Non-pigmented ciliary epithelial cell (primary cell): Measurements from ENCODE around the gene ALKBH5.
A peak's percentile ranks its signal among the peaks of the same experiment; 100 is the strongest.

ENCODE experiments used
- DNase-seq: peaks from one replicate; pipeline ENCODE4 v3.0.0-alpha.2; 2010; ENCODE audit warnings: low read depth

ALKBH5 gene

GRCh38 chr17:18224053-18224386 is 40.4 kb downstream of the ALKBH5 start:
- no peak for DNase-seq

- no peak for DNase-seq
These were observed 40.9 kb downstream of the ALKBH5 start for GRCh38 chr17:18224387-18225120.

GRCh38 chr17:18225121-18225641 is 41.6 kb downstream of the ALKBH5 start, which contains the start of gene LLGL1:
LLGL1 (plus strand) TSS chr17:18225635; CDS start chr17:18225683, 48 bp downstream.
- DNase-seq: peak; percentile 51

GRCh38 chr17:18225642-18226283 is 42.1 kb downstream of the ALKBH5 start:
- DNase-seq: no peak

- DNase-seq: no peak
These were observed 42.8 kb downstream of the ALKBH5 start for GRCh38 chr17:18226284-18226945.

GRCh38 chr17:18227635-18228034 is 44.0 kb downstream of the ALKBH5 start:
- DNase-seq: no peak

- DNase-seq: no peak
These were observed 44.6 kb downstream of the ALKBH5 start for GRCh38 chr17:18228176-18228682.

- no peak for DNase-seq
These were observed 45.6 kb downstream of the ALKBH5 start for GRCh38 chr17:18229254-18229653.

- DNase-seq: no peak
These were observed 46.1 kb downstream of the ALKBH5 start for GRCh38 chr17:18229771-18230170.

GRCh38 chr17:18230288-18231141 is 46.9 kb downstream of the ALKBH5 start:
- DNase-seq: no peak

- no peak for DNase-seq
These were observed 47.5 kb downstream of the ALKBH5 start for GRCh38 chr17:18231164-18231563.

GRCh38 chr17:18233803-18234518 is 50.3 kb downstream of the ALKBH5 start:
- DNase-seq: no peak

- DNase-seq: no peak
These were observed 51.3 kb downstream of the ALKBH5 start for GRCh38 chr17:18234853-18235380.

GRCh38 chr17:18235743-18236256 is 52.2 kb downstream of the ALKBH5 start:
- DNase-seq: peak; percentile 27

GRCh38 chr17:18236494-18236893 is 52.9 kb downstream of the ALKBH5 start:
- DNase-seq: no peak

GRCh38 chr17:18237461-18237860 is 53.8 kb downstream of the ALKBH5 start:
- DNase-seq: no peak

GRCh38 chr17:18238299-18238698 is 54.7 kb downstream of the ALKBH5 start:
- no peak for DNase-seq

- no peak for DNase-seq
These were observed 56.8 kb downstream of the ALKBH5 start for GRCh38 chr17:18240449-18240848.

GRCh38 chr17:18241229-18241871 is 57.7 kb downstream of the ALKBH5 start:
- no peak for DNase-seq
